NB4 (cell line): Measurements from ENCODE around the gene SBF1.
"Not testable (repeated sequence)": the region's sequence is repeated elsewhere in the genome, so short reads cannot be mapped to it uniquely, and the experiment has no call there.

ENCODE experiments used
- DNase-seq: peaks from one replicate; pipeline ENCODE4 v3.0.0; 2010; ENCODE audit warnings: low read depth
- H3K4me3 ChIP-seq: one replicate; pipeline ENCODE4 v1.5.1; 2011; ENCODE audit warnings: mild to moderate bottlenecking, low read depth, low read length, moderate library complexity
- MYC ChIP-seq: IDR thresholded peaks from 2 replicates; pipeline ENCODE4 v1.6.1; 2011; ENCODE audit warnings: low read depth, low read length
- POLR2A ChIP-seq: IDR thresholded peaks from 2 replicates; pipeline ENCODE4 v1.6.1; 2011; ENCODE audit warnings: mild to moderate bottlenecking; ENCODE audit not compliant: insufficient read length; ENCODE audit errors: extremely low read depth
- TF ChIP-seq, protein P1 (sequence below): IDR thresholded peaks from 2 replicates; pipeline ENCODE4 v1.6.1; 2011; ENCODE audit warnings: low read depth, low read length
- TF ChIP-seq, protein P2 (sequence below): IDR thresholded peaks from one replicate; pipeline ENCODE4 v1.5.1; 2012; ENCODE audit warnings: low read depth, low read length

The SBF1 gene

DNA sequence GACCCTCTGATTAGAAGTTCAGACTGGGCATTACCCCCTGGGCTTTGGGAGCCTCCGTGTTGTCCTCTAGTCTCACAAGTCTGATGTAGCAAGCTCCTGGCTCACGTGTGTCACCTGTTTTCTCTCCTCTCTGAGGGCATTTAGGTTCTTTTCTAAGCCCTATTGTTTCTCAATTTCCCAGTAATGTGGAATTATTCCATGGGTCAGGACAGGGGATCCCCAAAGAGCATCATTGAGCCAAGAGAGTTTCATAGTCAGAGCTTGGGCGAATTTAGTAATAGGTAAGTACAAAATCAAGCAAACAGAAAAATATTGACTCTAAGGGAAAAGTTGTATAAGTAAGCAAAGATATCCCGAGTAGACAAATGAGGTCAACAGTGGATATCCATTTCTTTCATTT is 74.4 kb downstream of the SBF1 start:
- TF ChIP-seq, protein P1, sequence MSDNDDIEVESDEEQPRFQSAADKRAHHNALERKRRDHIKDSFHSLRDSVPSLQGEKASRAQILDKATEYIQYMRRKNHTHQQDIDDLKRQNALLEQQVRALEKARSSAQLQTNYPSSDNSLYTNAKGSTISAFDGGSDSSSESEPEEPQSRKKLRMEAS = no peak
- TF ChIP-seq, protein P2, sequence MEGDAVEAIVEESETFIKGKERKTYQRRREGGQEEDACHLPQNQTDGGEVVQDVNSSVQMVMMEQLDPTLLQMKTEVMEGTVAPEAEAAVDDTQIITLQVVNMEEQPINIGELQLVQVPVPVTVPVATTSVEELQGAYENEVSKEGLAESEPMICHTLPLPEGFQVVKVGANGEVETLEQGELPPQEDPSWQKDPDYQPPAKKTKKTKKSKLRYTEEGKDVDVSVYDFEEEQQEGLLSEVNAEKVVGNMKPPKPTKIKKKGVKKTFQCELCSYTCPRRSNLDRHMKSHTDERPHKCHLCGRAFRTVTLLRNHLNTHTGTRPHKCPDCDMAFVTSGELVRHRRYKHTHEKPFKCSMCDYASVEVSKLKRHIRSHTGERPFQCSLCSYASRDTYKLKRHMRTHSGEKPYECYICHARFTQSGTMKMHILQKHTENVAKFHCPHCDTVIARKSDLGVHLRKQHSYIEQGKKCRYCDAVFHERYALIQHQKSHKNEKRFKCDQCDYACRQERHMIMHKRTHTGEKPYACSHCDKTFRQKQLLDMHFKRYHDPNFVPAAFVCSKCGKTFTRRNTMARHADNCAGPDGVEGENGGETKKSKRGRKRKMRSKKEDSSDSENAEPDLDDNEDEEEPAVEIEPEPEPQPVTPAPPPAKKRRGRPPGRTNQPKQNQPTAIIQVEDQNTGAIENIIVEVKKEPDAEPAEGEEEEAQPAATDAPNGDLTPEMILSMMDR = no peak
- TF ChIP-seq MYC = no peak
- TF ChIP-seq POLR2A = no peak
- no peak for DNase-seq
- H3K4me3 ChIP-seq = no peak overlapping the region

DNA sequence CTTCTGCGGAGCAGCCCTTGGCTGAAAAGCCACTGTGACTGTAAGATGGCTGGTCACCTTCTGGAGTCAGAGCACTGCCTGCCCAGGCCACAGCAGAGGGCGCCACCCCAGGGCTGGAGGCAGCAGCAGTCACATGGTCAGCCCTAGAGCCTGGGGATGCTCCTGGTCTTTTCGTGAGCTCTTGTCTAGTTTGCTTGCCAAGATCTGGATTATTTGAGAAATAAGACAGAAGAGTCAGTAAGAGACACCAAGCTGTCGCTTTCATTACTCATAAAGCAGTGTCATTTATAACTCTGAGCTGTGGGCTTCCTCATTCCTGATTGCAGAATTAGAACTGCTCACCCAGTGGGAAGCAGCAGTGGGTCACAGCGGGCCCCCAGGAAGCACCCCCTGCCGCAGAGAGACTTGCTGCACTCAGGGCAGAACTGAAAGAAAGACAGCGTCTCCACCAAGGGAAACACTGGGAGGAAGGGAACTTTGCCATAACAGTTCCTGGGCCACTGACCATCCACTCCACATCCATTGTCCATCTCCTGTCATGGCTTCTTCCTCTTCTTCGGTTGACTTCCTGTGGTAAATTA is 75.0 kb downstream of the SBF1 start:
- DNase-seq = peak; percentile 53
- TF ChIP-seq MYC = 0 out of 2 replicates have a peak, but pooled peaks have one; percentile 20
- TF ChIP-seq, protein P1 = peak; percentile 62; the same call in 1 of the 2 replicates
- TF ChIP-seq, protein P2 = peak; percentile 58
- TF ChIP-seq POLR2A = no peak

DNA sequence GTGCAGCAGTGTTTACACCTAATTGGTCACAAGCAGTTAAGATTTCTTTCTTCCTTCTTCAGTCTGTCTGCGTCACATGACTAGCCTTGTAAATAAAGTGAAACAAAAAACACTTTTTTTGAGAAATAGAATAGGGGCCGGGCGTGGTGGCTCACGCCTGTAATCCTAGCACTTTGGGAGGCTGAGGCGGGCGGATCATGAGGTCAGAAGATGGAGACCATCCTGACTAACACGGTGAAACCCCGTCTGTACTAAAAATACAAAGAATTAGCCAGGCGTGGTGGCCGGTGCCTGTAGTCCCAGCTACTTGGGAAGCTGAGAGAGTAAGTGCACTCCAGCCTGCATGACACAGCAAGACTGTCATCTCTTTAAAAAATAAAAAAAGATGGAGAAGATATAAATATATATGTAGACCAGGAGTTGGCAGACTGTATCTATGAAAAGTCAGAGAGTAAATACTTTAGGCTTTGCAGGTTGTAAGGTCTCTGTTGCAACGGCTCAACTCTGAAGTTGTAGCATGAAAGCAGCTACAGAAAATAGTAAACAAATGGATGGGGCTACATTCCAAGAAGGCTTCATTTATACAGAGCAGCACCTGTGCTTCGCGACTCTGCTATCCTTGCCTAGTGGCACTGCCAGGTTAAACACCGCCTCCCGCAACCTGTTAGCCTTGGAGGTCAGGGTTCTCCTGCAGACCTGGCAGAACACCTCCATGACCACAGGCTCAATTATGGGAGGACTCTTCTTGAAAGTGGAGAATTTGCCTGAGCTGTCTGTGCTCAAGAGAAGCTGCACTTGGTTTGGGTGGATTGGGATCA is 75.8 kb downstream of the SBF1 start:
- DNase-seq = no peak
- H3K4me3 ChIP-seq = no peak overlapping the region
- no peak for TF ChIP-seq MYC
- TF ChIP-seq, protein P1 = no peak
- TF ChIP-seq, protein P2 = no peak

More for the DNA sequence above, 75.0 kb downstream of the SBF1 start:
- no peak overlapping the region for H3K4me3 ChIP-seq

DNA sequence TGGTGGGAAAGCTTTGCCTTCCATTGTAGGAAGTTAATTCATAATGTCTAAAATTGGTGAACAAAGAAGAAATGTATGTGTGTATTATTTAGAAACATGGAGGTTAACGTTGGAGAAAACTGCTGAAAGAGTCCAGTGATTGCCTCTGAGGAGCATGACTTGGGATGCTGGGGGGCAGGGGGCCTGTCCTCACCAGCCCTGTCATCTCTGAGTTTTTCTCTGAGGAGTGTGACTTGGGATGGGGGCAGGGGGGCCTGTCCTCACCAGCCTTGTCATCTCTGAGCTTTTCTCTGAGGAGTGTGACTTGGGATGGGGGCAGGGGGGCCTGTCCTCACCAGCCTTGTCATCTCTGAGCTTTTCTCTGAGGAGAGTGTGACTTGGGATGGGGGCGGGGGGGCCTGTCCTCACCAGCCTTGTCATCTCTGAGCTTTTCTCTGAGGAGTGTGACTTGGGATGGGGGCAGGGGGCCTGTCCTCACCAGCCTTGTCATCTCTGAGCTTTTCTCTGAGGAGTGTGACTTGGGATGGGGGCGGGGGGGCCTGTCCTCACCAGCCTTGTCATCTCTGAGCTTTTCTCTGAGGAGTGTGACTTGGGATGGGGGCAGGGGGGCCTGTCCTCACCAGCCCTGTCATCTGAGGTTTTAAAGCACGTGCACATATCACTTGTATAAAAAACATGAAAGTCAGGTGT is 77.3 kb downstream of the SBF1 start:
- DNase-seq, H3K4me3 ChIP-seq: not testable (repeated sequence)

DNA sequence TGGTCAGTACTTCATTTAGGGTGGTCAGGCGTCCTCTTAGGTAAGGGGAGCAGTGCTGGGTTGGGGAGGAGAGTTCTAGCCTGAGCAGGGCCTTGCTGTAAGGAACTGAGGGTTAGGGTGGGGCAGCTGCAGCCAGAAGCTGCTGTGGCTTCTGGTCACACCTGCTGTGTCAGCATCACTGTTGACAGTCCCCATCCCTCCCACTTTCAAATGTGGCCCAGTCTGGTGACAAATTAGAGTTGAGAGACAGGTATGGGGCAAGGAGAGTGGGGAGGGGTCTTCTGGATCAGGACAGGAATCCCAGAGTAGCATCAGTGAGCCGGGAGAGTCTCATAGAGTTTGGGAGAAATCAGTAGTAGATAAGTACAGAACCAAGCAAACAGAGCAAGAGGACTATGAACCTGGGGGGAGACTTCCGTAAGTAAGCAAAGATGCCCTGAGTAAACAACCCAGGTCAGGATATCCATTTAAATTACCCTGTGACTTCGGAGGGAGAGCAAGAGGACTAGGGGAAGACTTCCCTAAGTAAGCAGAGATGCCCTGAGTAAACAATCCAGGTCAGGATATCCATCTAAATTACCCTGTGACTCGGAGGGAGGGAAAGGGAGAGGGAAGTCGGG is 78.0 kb downstream of the SBF1 start:
- no peak overlapping the region for H3K4me3 ChIP-seq
- DNase-seq = no peak

More for the DNA sequence above, 78.0 kb downstream of the SBF1 start:
- TF ChIP-seq, protein P1 = no peak
- TF ChIP-seq, protein P2 = no peak
- no peak for TF ChIP-seq POLR2A
- TF ChIP-seq MYC = no peak
